ENCODE measurements around the gene MAX. TPM values are rescaled to one million over a fixed set of nuclear protein-coding genes. Genes with fewer than 3 reads are reported as not detected.

Gene MAX
- total and polyA plus RNA-seq, 2 of the 13 experiments (the other 11 are each of a cell fraction or from before 2014, with no cell fraction given), result 28.5 to 29.3 TPM

- Histone ChIP-seq H3K79me2 (ENCODE audit: insufficient read depth, low read length) (no peaks in the 10 kb centered on the region), H3K27me3 (ENCODE audit: control insufficient read depth in 1 of 2, insufficient read depth in 2 of 2, low read length in 2 of 2) (no peaks in the 10 kb centered on the region), H3K36me3 (replicated peaks in 1 of 2; ENCODE audit: control insufficient read depth in 1 of 2, insufficient read depth in 2 of 2, low read length in 2 of 2) (peaks cover 11 to 38% of the 10 kb centered on the region in 2 experiments), H3K9ac (ENCODE audit: insufficient read depth, low read depth, low read length) (no peak overlapping the region), H3K4me3 (replicated peaks in 1 of 3; ENCODE audit: insufficient read depth in 1 of 3, low read depth in 2 of 3, low read length in 3 of 3) (no peak overlapping the region), H2AFZ (ENCODE audit: low read length) (no peak overlapping the region), H3K4me1 (ENCODE audit: insufficient read depth, low read length) (peaks cover 22% of the 10 kb centered on the region), H3K27ac (ENCODE audit: extremely low read length, insufficient read depth, low read length) (no peak overlapping the region), H3K9me3 (ENCODE audit: low read length) (no peaks in the 10 kb centered on the region), H4K20me1 (ENCODE audit: insufficient read depth, low read length) (no peaks in the 10 kb centered on the region), H3K4me2 (ENCODE audit: low read depth, low read length) (no peak overlapping the region)
- intact Hi-C loops (cut with micrococcal nuclease; ENCODE audit: unreplicated experiment), result no loop called here
- CTCF ChIA-PET (ENCODE audit: low intra/inter-chr PET ratio, low total read pairs), result no interaction called here
- no peak for ATAC-seq
- BruUV-seq (replicated peaks), result no TSS peak
- POLR2A ChIA-PET, result no interaction called here
- no peak for DNase-seq (ENCODE audit: low spot score)
- in situ Hi-C loops (cut with HindIII; ENCODE audit: extremely low pct_ligation_motif_present, low pct_unique_long_range_greater_than_20kb), result no loop called here
- FAIRE-seq, result no peak
- 63% methylated on average over 3 of the region's 3 CpGs for WGBS (ENCODE audit: low lambda C conversion rate)
- no peak for TF ChIP-seq ZMAT3 (CRISPR knock-in tag; conservative IDR thresholded peaks at IDR 0.05)
- no peak for TF ChIP-seq NFKB2 (CRISPR knock-in tag; IDR thresholded peaks at IDR 0.05; ENCODE audit: borderline replicate concordance)
- TF ChIP-seq JUNB (CRISPR knock-in tag; IDR thresholded peaks at IDR 0.05; ENCODE audit: borderline replicate concordance), result no peak
- no peak for TF ChIP-seq IKZF5 (CRISPR knock-in tag; IDR thresholded peaks at IDR 0.05)
- TF ChIP-seq HIC2 (CRISPR knock-in tag; IDR thresholded peaks at IDR 0.05; ENCODE audit: low read depth), result no peak
- TF ChIP-seq PITX1 (CRISPR knock-in tag; IDR thresholded peaks at IDR 0.05), result no peak
These were observed 27.7 kb downstream of the MAX start for GRCh38 chr14:65074449-65075150.

Data from HepG2 (cell line).